T-helper 2 cell treated with Interferon-gamma antibody and Interleukin-4, amounts not matched to agents 5 μg/mL and 100 μg/mL, for 36 hours (primary cell): ENCODE data around the gene DDX10.
"Not testable (repeated sequence)": the region's sequence is repeated elsewhere in the genome, so short reads cannot be mapped to it uniquely, and the experiment has no call there.

Experiments used
- DNase-seq: peaks from one replicate; pipeline ENCODE4 v3.0.0; 2021; ENCODE audit warnings: low spot score
- H3K27ac Mint-ChIP-seq: one replicate; pipeline ENCODE4 v1.8.0; 2021; ENCODE audit warnings: mild to moderate bottlenecking, mixed read lengths
- H3K27me3 Mint-ChIP-seq: one replicate; pipeline ENCODE4 v1.8.0; 2021; ENCODE audit warnings: low read depth, mixed read lengths
- H3K36me3 Mint-ChIP-seq: one replicate; pipeline ENCODE4 v1.8.0; 2021; ENCODE audit warnings: low read depth, mixed read lengths
- H3K4me1 Mint-ChIP-seq: one replicate; pipeline ENCODE4 v1.8.0; 2021; ENCODE audit warnings: low read depth, mixed read lengths
- H3K4me3 Mint-ChIP-seq: one replicate; pipeline ENCODE4 v1.8.0; 2022; ENCODE audit warnings: mild to moderate bottlenecking, moderate library complexity, mixed read lengths
- H3K9me3 Mint-ChIP-seq: one replicate; pipeline ENCODE4 v1.8.0; 2021; ENCODE audit warnings: mixed read lengths

DDX10 gene

DNA sequence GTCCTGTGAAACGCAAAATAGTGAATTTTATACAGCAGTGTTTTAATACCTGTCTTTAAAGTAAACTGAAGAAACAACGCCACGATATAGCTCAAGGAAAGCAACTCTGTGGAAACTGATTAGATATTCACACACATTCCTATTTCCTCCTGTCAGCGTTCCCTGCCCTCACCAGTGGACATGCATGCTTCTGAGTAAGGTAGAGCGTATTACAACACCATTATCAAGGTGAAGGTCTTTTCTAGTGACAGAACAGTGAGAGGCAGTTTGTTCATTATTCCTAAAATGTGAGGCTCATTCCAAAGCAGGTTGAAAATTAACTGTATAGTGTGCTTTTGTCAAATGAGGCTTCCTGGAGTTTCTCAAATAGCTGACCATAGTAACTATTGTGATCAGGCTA is 153.1 kb downstream of the DDX10 start:
- no peak overlapping the region for H3K27ac Mint-ChIP-seq
- no peaks in the 10 kb centered on the region for H3K4me1 Mint-ChIP-seq
- no peaks in the 10 kb centered on the region for H3K36me3 Mint-ChIP-seq
- no peak for DNase-seq
- no peak overlapping the region for H3K4me3 Mint-ChIP-seq
- H3K27me3 Mint-ChIP-seq, result no peaks in the 10 kb centered on the region
- H3K9me3 Mint-ChIP-seq, result no peaks in the 10 kb centered on the region

DNA sequence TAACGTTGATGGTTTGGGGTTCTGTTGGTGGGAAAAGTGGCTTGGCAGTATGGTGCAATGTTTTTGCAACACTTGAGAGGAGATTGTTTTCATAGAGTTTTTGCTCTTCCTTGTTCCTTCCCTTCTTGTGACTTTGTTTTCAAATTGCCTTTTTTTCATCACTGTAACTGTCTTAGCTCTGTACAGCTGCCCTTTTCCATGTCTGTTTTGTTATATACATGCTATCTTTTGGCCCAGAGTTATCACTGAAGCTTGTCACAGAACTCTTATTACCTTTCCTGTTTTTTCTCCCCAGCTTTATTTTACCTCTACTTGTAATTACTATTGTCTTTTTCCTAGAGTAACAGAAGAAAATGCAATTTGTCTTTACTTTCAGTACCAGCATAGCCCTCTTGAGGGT is 154.1 kb downstream of the DDX10 start:
- no peak for DNase-seq
- Mint-ChIP-seq H3K4me1 (no peaks in the 10 kb centered on the region), H3K27me3 (no peaks in the 10 kb centered on the region), H3K9me3 (no peaks in the 10 kb centered on the region), H3K27ac (no peak overlapping the region), H3K36me3 (no peaks in the 10 kb centered on the region), H3K4me3 (no peak overlapping the region)

DNA sequence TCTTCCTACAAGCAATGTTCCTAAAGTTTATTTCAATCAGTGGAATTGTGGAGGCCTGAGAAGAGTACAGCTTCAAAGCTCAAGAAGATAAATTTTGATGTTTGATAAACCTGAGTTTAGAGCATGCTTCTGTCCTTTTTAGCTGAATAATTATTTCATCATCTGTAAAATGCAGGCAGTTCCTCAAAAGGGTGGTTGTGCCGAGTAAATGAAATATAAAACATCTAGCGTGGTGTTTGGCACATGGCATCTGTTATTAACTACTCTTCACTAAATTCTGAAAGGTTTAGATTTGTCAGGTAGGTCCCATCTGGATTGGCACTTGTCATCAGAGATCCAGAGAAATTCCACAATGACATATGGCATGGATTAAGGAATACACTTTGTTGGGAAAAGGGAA is 155.1 kb downstream of the DDX10 start:
- Mint-ChIP-seq H3K9me3 (no peaks in the 10 kb centered on the region), H3K27ac (no peak overlapping the region), H3K36me3 (no peaks in the 10 kb centered on the region), H3K4me3 (no peak overlapping the region), H3K4me1 (no peaks in the 10 kb centered on the region), H3K27me3 (no peaks in the 10 kb centered on the region)
- no peak for DNase-seq

DNA sequence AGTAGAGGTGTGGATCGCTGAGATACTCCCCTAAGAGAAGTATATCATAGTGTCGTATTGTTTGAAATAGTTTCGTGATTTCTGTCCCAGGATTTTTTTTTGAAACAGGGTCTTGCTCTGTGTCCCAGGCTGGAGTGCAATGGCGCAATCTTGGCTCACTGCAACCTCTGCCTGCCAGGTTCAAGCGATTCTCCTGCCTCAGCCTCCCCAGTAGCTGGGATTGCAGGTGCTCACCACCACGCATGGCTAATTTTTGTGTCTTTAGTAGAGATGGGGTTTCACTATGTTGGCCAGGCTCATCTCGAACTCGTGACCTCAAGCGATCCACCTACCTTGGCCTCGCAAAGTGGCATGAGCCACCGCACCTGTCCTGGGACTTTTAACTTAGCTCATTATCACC is 159.1 kb downstream of the DDX10 start:
- not testable (repeated sequence) for H3K36me3 Mint-ChIP-seq, H3K27ac Mint-ChIP-seq, H3K4me1 Mint-ChIP-seq, H3K9me3 Mint-ChIP-seq, H3K4me3 Mint-ChIP-seq, DNase-seq, H3K27me3 Mint-ChIP-seq

DNA sequence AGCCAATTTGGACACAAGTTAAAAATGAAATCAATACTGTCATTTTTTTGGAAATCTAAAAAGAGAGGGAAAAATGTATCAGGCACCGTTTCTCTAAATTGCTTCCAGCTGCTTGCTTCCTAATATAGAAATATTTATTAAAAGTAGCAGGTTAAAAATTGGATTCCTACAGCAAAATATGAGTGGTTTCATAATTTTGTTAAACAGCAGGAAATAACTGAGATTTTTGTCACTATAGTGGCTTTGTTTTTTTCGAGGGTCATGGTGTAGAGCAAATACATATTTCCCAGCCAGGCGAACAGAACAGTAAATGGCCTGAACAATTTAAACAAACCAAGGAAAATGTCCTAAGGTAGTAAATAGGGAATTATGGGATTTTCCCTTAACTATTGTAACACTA is 159.7 kb downstream of the DDX10 start:
- H3K36me3 Mint-ChIP-seq, result peaks cover 3% of the 10 kb centered on the region
- peaks cover 1% of the 10 kb centered on the region for H3K4me1 Mint-ChIP-seq
- peaks cover 2% of the 10 kb centered on the region for H3K9me3 Mint-ChIP-seq
- no peaks in the 10 kb centered on the region for H3K27me3 Mint-ChIP-seq
- no peak overlapping the region for H3K27ac Mint-ChIP-seq
- DNase-seq, result no peak
- H3K4me3 Mint-ChIP-seq, result no peak overlapping the region

DNA sequence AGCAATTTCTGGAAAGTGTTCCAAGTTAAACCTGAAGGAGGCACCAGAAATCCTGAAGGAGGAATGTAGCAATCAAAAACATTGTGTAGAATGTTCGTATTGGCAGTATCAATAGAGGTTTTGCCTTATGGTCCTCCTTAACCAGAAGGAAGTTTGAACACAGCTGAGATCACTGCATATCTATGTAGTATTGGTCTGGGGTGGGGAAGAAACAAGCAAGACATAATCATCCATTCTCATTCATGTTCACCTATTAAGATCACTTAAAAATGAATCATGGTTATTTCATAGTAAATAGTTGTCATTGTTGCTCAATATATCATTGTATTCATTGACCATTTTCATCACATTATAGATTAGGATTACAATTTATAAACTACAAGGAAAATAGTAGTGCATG is 160.5 kb downstream of the DDX10 start:
- DNase-seq, result no peak
- peaks cover 7% of the 10 kb centered on the region for H3K9me3 Mint-ChIP-seq
- H3K27ac Mint-ChIP-seq, result no peak overlapping the region
- H3K36me3 Mint-ChIP-seq, result peaks cover 4% of the 10 kb centered on the region
- H3K4me1 Mint-ChIP-seq, result peaks cover 9% of the 10 kb centered on the region
- no peak overlapping the region for H3K4me3 Mint-ChIP-seq
- H3K27me3 Mint-ChIP-seq, result no peaks in the 10 kb centered on the region

DNA sequence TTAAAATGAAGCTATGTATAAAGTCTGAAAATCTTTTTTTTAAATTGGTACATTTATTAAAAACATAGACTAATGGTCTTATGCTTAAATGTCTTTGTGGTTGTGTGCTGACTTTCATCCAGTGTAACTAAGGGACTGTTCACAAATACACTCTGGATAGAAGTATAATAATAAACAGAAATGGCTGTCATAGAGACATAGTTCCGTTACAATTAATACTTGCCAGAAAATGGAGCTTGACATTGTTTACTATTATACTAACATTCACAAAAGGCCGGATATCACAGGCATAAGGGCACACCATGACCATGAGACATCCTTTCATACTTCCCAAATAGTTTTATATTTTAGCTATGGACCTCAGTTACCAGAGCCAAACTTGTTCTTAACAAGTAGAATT is 161.3 kb downstream of the DDX10 start:
- H3K36me3 Mint-ChIP-seq, result peaks cover 4% of the 10 kb centered on the region
- peaks cover 7% of the 10 kb centered on the region for H3K9me3 Mint-ChIP-seq
- H3K27ac Mint-ChIP-seq, result no peak overlapping the region
- no peak for DNase-seq
- no peaks in the 10 kb centered on the region for H3K27me3 Mint-ChIP-seq
- no peak overlapping the region for H3K4me3 Mint-ChIP-seq
- H3K4me1 Mint-ChIP-seq, result peaks cover 10% of the 10 kb centered on the region

DNA sequence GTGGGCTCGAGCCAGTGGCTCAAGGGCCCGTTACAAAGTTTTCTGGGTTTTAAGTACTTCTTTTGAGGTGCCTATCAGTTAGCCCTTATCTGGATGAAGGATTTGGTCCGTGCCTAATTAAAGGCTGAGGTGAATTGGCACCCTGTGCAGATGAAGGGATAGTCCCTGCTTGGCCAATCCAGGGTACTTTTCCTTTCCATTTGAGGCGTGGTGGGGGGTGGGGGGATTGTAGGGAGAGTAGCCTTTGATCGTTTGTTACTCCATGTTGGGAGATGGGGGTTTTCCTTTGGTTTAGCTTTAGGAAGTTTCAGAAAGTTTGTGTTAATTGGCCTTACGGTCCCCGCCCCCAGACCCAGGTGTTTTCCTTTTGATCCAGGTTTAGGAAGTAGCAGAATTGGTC is 170.8 kb downstream of the DDX10 start:
- H3K27ac Mint-ChIP-seq, result no peak overlapping the region
- no peak overlapping the region for H3K4me3 Mint-ChIP-seq
- no peak for DNase-seq
- H3K27me3 Mint-ChIP-seq, result no peaks in the 10 kb centered on the region
- H3K9me3 Mint-ChIP-seq, result no peaks in the 10 kb centered on the region
- H3K4me1 Mint-ChIP-seq, result peaks cover 5% of the 10 kb centered on the region
- peaks cover 3% of the 10 kb centered on the region for H3K36me3 Mint-ChIP-seq

DNA sequence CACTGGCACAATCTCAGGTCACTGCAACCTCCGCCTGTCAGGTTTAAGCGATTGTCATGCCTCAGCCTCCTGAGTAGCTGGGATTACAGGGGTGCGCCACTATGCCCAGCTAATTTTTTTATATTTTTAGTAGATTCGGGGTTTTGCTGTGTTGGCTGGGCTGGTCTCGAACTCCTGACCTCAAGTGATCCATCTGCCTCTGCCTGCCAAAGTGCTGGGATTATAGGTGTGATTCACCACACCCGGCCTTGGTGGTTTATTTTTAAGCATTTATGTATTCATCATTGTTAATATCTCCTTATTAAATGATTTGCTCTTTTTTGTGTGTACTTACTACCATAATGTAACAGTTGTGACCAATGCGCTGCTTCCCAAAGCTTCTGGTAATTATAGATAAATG is 171.7 kb downstream of the DDX10 start:
- no peaks in the 10 kb centered on the region for H3K27me3 Mint-ChIP-seq
- H3K27ac Mint-ChIP-seq, result no peak overlapping the region
- peaks cover 11% of the 10 kb centered on the region for H3K4me1 Mint-ChIP-seq
- H3K36me3 Mint-ChIP-seq, result peaks cover 4% of the 10 kb centered on the region
- DNase-seq, result no peak
- no peaks in the 10 kb centered on the region for H3K9me3 Mint-ChIP-seq
- H3K4me3 Mint-ChIP-seq, result no peak overlapping the region

DNA sequence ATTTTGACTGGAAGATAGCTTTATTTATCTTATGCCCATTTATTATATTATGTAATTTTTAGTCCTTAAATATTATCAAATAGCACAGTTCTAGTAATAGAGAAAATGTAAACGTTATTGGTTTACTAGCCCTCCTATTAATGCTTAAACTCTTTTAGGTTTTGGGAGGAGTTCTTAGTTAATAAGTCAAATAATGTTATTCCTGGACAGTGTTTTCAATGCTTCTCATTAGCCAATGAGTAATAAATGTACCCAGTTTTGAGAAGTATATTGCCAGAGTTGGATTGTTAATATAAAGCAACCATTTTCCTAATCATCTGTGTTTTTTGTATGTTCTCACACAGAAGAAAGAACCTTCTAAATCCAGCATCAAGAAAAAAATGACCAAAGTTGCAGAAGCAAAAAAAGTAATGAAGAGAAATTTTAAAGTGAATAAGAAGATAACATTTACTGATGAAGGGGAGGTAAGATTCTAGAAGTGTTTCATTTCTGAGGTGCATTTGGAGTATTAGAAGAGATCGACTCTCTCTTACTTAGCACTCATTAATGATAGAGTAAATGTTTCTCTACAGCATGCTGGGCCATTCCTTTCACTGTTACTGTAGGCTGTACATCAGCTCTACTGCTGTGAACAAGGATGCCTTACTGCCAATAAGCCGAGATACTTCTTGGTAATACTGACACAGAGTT is 173.4 kb downstream of the DDX10 start:
- Mint-ChIP-seq H3K9me3 (no peaks in the 10 kb centered on the region), H3K4me3 (no peak overlapping the region), H3K36me3 (peaks cover 4% of the 10 kb centered on the region), H3K27me3 (no peaks in the 10 kb centered on the region), H3K4me1 (peaks cover 11% of the 10 kb centered on the region), H3K27ac (no peak overlapping the region)
- DNase-seq, result no peak

DNA sequence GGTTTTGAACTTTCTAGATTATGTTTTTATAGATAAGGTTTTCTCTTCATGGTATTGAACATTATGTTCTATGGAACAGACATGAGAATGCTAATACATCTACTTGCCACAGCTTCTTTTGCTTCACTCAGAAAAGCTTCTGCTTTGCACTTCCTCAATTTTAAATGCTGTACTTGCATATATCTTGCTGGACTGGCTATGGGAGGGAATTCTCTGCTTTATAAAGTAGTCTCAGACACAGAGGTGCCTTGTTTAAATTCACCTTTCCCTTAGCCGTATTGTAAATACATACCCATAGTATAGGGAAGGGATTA is 173.9 kb downstream of the DDX10 start:
- DNase-seq, result no peak
- peaks cover 4% of the 10 kb centered on the region for H3K36me3 Mint-ChIP-seq

DNA sequence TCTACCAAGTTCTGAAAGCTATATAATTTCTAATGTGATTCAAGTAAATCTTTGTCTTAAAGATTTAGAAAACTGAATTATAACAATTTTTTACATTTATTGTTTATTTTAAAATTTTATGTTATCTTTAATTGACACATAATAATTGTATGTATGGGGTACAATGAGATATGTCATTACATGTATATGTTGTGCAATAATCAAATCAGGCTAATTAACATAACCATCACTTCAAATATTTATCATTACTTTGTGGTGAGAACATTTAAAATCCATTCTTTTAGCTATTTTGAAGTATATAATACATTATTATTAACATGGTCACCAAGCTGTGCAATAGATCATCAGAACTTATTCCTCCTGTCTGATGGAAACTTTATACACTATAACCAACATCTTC is 181.1 kb downstream of the DDX10 start:
- DNase-seq, result no peak
- Mint-ChIP-seq H3K27ac (no peak overlapping the region), H3K4me3 (no peak overlapping the region), H3K4me1 (peaks cover 3% of the 10 kb centered on the region), H3K36me3 (peaks cover 5% of the 10 kb centered on the region), H3K27me3 (no peaks in the 10 kb centered on the region), H3K9me3 (no peaks in the 10 kb centered on the region)

More for the DNA sequence above, 173.9 kb downstream of the DDX10 start:
- Mint-ChIP-seq H3K27me3 (no peaks in the 10 kb centered on the region), H3K9me3 (no peaks in the 10 kb centered on the region), H3K4me3 (no peak overlapping the region), H3K27ac (no peak overlapping the region), H3K4me1 (peaks cover 9% of the 10 kb centered on the region)

DNA sequence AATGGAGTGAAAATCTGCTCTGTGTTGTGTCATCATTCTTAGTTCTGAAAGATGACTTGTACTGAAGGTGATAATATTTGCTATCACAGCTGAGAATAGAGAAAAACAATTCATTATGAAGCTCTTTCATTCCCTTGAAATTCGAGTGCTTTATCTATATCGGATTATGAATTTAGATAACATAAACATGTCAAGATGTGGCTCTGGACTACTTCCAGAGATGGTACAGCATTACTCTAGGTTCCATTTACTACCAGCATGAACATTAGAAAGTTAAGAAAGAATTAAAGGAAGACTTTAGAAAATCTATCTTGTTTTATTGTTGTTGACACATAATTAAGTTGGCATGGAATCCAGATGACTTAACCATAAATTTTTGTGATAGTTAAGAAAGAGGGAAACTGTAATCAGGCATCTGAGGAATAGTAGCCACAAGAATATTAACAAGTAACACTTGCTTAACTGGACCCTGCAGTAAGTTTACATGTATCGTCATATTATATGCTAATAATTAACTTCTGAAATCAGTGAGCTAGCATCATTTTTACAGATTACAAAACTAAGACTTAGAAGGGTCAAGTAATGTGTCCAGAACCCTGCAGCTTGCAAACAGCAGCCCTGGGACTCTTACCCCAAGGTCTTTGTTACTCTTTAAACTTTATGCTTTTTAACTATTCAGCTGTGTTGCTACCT is 182.6 kb downstream of the DDX10 start:
- no peaks in the 10 kb centered on the region for H3K9me3 Mint-ChIP-seq
- no peaks in the 10 kb centered on the region for H3K27me3 Mint-ChIP-seq
- no peak for DNase-seq
- peaks cover 10% of the 10 kb centered on the region for H3K36me3 Mint-ChIP-seq
- H3K4me3 Mint-ChIP-seq, result no peak overlapping the region
- H3K27ac Mint-ChIP-seq, result no peak overlapping the region
- H3K4me1 Mint-ChIP-seq, result peaks cover 2% of the 10 kb centered on the region

DNA sequence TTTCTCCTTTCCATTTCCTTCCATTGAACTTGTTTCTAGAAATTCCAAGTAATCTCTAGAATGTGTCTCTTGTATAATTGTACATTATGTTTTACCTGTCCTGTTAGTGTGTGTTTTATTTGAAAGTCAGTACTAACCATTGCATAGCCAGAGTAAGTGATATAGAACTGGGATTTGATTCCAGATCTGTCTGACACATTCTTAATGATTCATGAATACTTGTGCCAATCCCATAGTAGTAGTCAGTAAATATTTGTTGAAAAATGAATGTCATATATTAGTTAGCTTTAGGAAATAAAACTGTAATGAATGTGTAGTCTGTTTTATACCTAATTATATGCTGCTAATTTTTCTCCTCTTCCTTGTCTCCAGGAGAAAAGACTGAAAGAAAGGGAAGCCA is 186.9 kb downstream of the DDX10 start:
- Mint-ChIP-seq H3K36me3 (peaks cover 9% of the 10 kb centered on the region), H3K27me3 (no peaks in the 10 kb centered on the region), H3K4me3 (no peak overlapping the region), H3K9me3 (no peaks in the 10 kb centered on the region), H3K27ac (no peak overlapping the region), H3K4me1 (peaks cover 23% of the 10 kb centered on the region)
- DNase-seq, result no peak

DNA sequence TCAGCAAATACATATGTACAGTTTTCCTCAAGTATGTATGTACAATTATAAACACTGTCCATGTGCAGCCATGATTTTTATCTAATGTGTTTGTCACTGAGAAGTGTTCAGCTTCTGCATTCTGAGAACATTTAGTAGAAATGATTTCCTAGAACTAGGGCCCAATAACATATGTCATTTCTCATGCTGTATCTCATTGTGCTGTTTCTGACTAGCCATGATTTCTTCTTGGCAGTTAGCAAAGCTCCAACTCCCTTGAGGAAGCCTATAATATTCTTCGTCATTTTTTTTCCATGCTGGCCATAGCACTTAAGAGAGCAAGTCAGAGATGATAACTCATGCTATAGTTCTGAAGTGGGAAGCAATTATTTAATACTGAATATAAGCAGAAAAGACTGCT is 187.8 kb downstream of the DDX10 start:
- Mint-ChIP-seq H3K4me1 (peaks cover 26% of the 10 kb centered on the region), H3K9me3 (no peaks in the 10 kb centered on the region), H3K27me3 (no peaks in the 10 kb centered on the region), H3K27ac (peak overlapping the region; percentile 31), H3K36me3 (peaks cover 7% of the 10 kb centered on the region), H3K4me3 (no peak overlapping the region)
- DNase-seq, result no peak
